ENCODE measurements around the gene SYCP2L. TPM values are rescaled to one million over a fixed set of nuclear protein-coding genes. Genes with fewer than 3 reads are reported as not detected.

Gene SYCP2L
- polyA plus RNA-seq, 1 donor from 2014 or later = 9.4 TPM

DNA sequence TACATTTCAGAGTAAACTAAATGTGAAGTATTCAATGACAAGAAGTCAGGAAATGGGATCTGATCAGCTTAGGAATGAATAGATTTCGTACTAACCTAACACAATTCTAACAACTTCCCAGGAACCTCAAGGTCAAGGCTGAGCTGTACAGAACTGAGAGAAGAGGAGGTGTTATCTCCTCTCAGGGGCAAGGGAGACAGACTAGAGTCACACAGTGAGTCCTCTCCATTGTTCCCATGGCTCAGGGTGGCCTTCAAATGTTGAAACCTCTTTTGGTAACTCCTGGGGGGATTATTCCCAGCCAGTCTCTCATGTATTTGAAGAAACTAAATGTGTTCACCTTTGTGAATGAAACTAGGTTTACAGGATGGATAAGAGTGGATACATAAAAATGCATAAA is 129.6 kb downstream of the SYCP2L start:
- H3K36me3 ChIP-seq (ENCODE audit: insufficient read depth, low read length) = no peaks in the 10 kb centered on the region
- H3K9me2 ChIP-seq (ENCODE audit: insufficient read depth, low read length) = no peaks in the 10 kb centered on the region
- H4K20me1 ChIP-seq (ENCODE audit: insufficient read depth) = no peaks in the 10 kb centered on the region
- no peaks in the 10 kb centered on the region for H3F3A ChIP-seq (ENCODE audit: insufficient read depth, low read length, poor library complexity, severe bottlenecking)
- H3K9me3 ChIP-seq (ENCODE audit: low read length) = no peaks in the 10 kb centered on the region
- TF ChIP-seq RAD21 (conservative IDR thresholded peaks at IDR 0.05) (no peak), MXI1 (conservative IDR thresholded peaks at IDR 0.05; ENCODE audit: poor library complexity, severe bottlenecking) (no peak), POLR2AphosphoS5 (IDR thresholded peaks at IDR 0.05) (no peak), EP300 (conservative IDR thresholded peaks at IDR 0.05; ENCODE audit: poor library complexity, severe bottlenecking) (no peak), SMC3 (conservative IDR thresholded peaks at IDR 0.05; ENCODE audit: poor library complexity) (no peak), TAF1 (IDR thresholded peaks at IDR 0.05; ENCODE audit: low read depth) (no peak), EZH2 (IDR thresholded peaks at IDR 0.05; ENCODE audit: borderline replicate concordance, insufficient read depth, low read length, poor library complexity, severe bottlenecking) (no peak)
- TF ChIP-seq, protein P1, sequence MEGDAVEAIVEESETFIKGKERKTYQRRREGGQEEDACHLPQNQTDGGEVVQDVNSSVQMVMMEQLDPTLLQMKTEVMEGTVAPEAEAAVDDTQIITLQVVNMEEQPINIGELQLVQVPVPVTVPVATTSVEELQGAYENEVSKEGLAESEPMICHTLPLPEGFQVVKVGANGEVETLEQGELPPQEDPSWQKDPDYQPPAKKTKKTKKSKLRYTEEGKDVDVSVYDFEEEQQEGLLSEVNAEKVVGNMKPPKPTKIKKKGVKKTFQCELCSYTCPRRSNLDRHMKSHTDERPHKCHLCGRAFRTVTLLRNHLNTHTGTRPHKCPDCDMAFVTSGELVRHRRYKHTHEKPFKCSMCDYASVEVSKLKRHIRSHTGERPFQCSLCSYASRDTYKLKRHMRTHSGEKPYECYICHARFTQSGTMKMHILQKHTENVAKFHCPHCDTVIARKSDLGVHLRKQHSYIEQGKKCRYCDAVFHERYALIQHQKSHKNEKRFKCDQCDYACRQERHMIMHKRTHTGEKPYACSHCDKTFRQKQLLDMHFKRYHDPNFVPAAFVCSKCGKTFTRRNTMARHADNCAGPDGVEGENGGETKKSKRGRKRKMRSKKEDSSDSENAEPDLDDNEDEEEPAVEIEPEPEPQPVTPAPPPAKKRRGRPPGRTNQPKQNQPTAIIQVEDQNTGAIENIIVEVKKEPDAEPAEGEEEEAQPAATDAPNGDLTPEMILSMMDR (IDR thresholded peaks at IDR 0.05; ENCODE audit: poor library complexity, severe bottlenecking) = no peak
- TF ChIP-seq, protein P2, sequence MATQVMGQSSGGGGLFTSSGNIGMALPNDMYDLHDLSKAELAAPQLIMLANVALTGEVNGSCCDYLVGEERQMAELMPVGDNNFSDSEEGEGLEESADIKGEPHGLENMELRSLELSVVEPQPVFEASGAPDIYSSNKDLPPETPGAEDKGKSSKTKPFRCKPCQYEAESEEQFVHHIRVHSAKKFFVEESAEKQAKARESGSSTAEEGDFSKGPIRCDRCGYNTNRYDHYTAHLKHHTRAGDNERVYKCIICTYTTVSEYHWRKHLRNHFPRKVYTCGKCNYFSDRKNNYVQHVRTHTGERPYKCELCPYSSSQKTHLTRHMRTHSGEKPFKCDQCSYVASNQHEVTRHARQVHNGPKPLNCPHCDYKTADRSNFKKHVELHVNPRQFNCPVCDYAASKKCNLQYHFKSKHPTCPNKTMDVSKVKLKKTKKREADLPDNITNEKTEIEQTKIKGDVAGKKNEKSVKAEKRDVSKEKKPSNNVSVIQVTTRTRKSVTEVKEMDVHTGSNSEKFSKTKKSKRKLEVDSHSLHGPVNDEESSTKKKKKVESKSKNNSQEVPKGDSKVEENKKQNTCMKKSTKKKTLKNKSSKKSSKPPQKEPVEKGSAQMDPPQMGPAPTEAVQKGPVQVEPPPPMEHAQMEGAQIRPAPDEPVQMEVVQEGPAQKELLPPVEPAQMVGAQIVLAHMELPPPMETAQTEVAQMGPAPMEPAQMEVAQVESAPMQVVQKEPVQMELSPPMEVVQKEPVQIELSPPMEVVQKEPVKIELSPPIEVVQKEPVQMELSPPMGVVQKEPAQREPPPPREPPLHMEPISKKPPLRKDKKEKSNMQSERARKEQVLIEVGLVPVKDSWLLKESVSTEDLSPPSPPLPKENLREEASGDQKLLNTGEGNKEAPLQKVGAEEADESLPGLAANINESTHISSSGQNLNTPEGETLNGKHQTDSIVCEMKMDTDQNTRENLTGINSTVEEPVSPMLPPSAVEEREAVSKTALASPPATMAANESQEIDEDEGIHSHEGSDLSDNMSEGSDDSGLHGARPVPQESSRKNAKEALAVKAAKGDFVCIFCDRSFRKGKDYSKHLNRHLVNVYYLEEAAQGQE (IDR thresholded peaks at IDR 0.05; ENCODE audit: borderline replicate concordance) = no peak
- no peak overlapping the region for H3K4me2 ChIP-seq (ENCODE audit: low read length)
- no peak overlapping the region for H3K27ac ChIP-seq (ENCODE audit: low read length)
- H3K27me3 ChIP-seq (ENCODE audit: insufficient read depth, low read depth, low read length) = no peaks in the 10 kb centered on the region
- no peak overlapping the region for H3K4me3 ChIP-seq (ENCODE audit: low read length)
- no peaks in the 10 kb centered on the region for H3K79me2 ChIP-seq (replicated peaks; ENCODE audit: insufficient read depth, low read length)
- no peak overlapping the region for H3K9ac ChIP-seq (ENCODE audit: low read length)
- H2AFZ ChIP-seq (ENCODE audit: low read depth, low read length) = no peak overlapping the region

DNA sequence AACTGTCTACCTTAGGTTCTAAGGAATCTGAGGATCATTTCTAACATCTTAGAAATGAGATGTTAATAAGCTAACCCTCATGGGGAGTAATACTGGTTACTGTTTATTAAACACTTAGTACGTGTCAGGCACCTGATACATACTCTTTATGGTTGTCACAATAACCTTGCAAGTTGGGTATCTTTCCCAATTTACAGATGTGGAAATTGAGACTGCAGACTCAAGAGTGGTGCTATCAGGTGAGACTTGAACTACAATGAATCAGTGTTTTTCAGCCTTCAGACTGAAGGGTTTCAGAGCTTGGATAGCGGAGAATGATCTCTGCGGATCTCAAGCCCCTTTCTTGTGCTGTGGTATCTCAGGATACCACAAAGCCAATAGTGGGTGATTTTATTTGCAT is 130.2 kb downstream of the SYCP2L start:
- Histone ChIP-seq H3K4me3 (ENCODE audit: low read length) (no peak overlapping the region), H2AFZ (ENCODE audit: low read depth, low read length) (no peak overlapping the region), H3K36me3 (ENCODE audit: insufficient read depth, low read length) (no peaks in the 10 kb centered on the region), H3K79me2 (replicated peaks; ENCODE audit: insufficient read depth, low read length) (no peaks in the 10 kb centered on the region), H3K9ac (ENCODE audit: low read length) (no peak overlapping the region), H3K27ac (ENCODE audit: low read length) (no peak overlapping the region), H4K20me1 (ENCODE audit: insufficient read depth) (no peaks in the 10 kb centered on the region), H3K9me2 (ENCODE audit: insufficient read depth, low read length) (no peaks in the 10 kb centered on the region), H3F3A (ENCODE audit: insufficient read depth, low read length, poor library complexity, severe bottlenecking) (no peaks in the 10 kb centered on the region), H3K4me2 (ENCODE audit: low read length) (no peak overlapping the region), H3K9me3 (ENCODE audit: low read length) (no peaks in the 10 kb centered on the region), H3K27me3 (ENCODE audit: insufficient read depth, low read depth, low read length) (no peaks in the 10 kb centered on the region)
- TF ChIP-seq RAD21 (conservative IDR thresholded peaks at IDR 0.05) (no peak), POLR2AphosphoS5 (IDR thresholded peaks at IDR 0.05) (no peak)
- TF ChIP-seq, protein P1 (IDR thresholded peaks at IDR 0.05; ENCODE audit: poor library complexity, severe bottlenecking) = no peak
